Measurements from ENCODE around the gene SYNGR2.
A peak's percentile ranks its signal among the peaks of the same experiment; 100 is the strongest.

The SYNGR2 gene

GRCh38 chr17:78144736-78145641 lies 23.4 kb upstream of the SYNGR2 start:
- Histone ChIP-seq H3K4me3 (replicated peaks; ENCODE audit: insufficient read depth, low read length) (no peak overlapping the region), H3K27ac (replicated peaks) (peak overlapping the region; percentile 52), H3K27me3 (ENCODE audit: insufficient read depth, poor library complexity, severe bottlenecking) (no peaks in the 10 kb centered on the region)
- DNase-seq (ENCODE audit: low read depth in 1 of 2, low spot score in 1 of 2), result no peak
- no peak for TF ChIP-seq POLR2AphosphoS5 (IDR thresholded peaks at IDR 0.05; ENCODE audit: low read depth)
- no peak for TF ChIP-seq GABPA (IDR thresholded peaks at IDR 0.05; ENCODE audit: low read depth)
- TF ChIP-seq CTCF (IDR thresholded peaks at IDR 0.05; ENCODE audit: insufficient read depth, low read length), result no peak
- no peak for TF ChIP-seq SPI1 (IDR thresholded peaks at IDR 0.05; ENCODE audit: borderline replicate concordance, low read depth)
- no peak for TF ChIP-seq REST (IDR thresholded peaks at IDR 0.05; ENCODE audit: insufficient replicate concordance, low read depth)

GRCh38 chr17:78146471-78146869 lies 21.9 kb upstream of the SYNGR2 start:
- DNase-seq (ENCODE audit: low read depth in 1 of 2, low spot score in 1 of 2), result no peak
- no peak overlapping the region for H3K27ac ChIP-seq (replicated peaks)
- no peaks in the 10 kb centered on the region for H3K27me3 ChIP-seq (ENCODE audit: insufficient read depth, poor library complexity, severe bottlenecking)
- H3K4me3 ChIP-seq (replicated peaks; ENCODE audit: insufficient read depth, low read length), result no peak overlapping the region
- no peak for TF ChIP-seq SPI1 (IDR thresholded peaks at IDR 0.05; ENCODE audit: borderline replicate concordance, low read depth)
- TF ChIP-seq GABPA (IDR thresholded peaks at IDR 0.05; ENCODE audit: low read depth), result no peak
- no peak for TF ChIP-seq CTCF (IDR thresholded peaks at IDR 0.05; ENCODE audit: insufficient read depth, low read length)
- TF ChIP-seq REST (IDR thresholded peaks at IDR 0.05; ENCODE audit: insufficient replicate concordance, low read depth), result no peak
- TF ChIP-seq POLR2AphosphoS5 (IDR thresholded peaks at IDR 0.05; ENCODE audit: low read depth), result no peak

GRCh38 chr17:78146881-78147280 lies 21.5 kb upstream of the SYNGR2 start:
- Histone ChIP-seq H3K27me3 (ENCODE audit: insufficient read depth, poor library complexity, severe bottlenecking) (no peaks in the 10 kb centered on the region), H3K27ac (replicated peaks) (peak overlapping the region; percentile 43; the same call in 1 of the 2 replicates), H3K4me3 (replicated peaks; ENCODE audit: insufficient read depth, low read length) (no peak overlapping the region)
- TF ChIP-seq REST (IDR thresholded peaks at IDR 0.05; ENCODE audit: insufficient replicate concordance, low read depth) (no peak), GABPA (IDR thresholded peaks at IDR 0.05; ENCODE audit: low read depth) (no peak), SPI1 (IDR thresholded peaks at IDR 0.05; ENCODE audit: borderline replicate concordance, low read depth) (no peak), POLR2AphosphoS5 (IDR thresholded peaks at IDR 0.05; ENCODE audit: low read depth) (no peak), CTCF (IDR thresholded peaks at IDR 0.05; ENCODE audit: insufficient read depth, low read length) (no peak)
- DNase-seq (ENCODE audit: low read depth in 1 of 2, low spot score in 1 of 2), result no peak
